Measurements from ENCODE around the gene MAD1L1. TPM values are rescaled to one million over a fixed set of nuclear protein-coding genes. Genes with fewer than 3 reads are reported as not detected.
"Not testable (repeated sequence)": the region's sequence is repeated elsewhere in the genome, so short reads cannot be mapped to it uniquely, and the experiment has no call there.

The MAD1L1 gene
- total and polyA plus RNA-seq, 2 donors (not counting 1 experiment from before 2014, with no cell fraction given), result 9.8 to 29.4 TPM

GRCh38 chr7:1843271-1843861 is 389.4 kb downstream of the MAD1L1 start:
- H4K20me1 ChIP-seq (ENCODE audit: control insufficient read depth, extremely low read depth, insufficient read depth, low read length), result no peaks in the 10 kb centered on the region
- H3K36me3 ChIP-seq (ENCODE audit: control insufficient read depth, insufficient read depth, low read length), result no peaks in the 10 kb centered on the region
- H3K9me3 ChIP-seq (ENCODE audit: control insufficient read depth, insufficient read depth, low read depth, low read length), result no peaks in the 10 kb centered on the region
- no peak overlapping the region for H3K4me3 ChIP-seq (replicated peaks in 1 of 4; ENCODE audit: control extremely low read depth in 1 of 4, insufficient read depth in 1 of 4, low read depth in 3 of 4, low read length in 4 of 4)
- no peaks in the 10 kb centered on the region for H3K79me2 ChIP-seq (ENCODE audit: control insufficient read depth, insufficient read depth, low read length)
- H3K4me1 ChIP-seq (ENCODE audit: control insufficient read depth, extremely low read depth, insufficient read depth, low read length), result no peaks in the 10 kb centered on the region
- H3K27ac ChIP-seq (ENCODE audit: insufficient read depth, low read length), result no peak overlapping the region
- no peak overlapping the region for H3K9ac ChIP-seq (ENCODE audit: insufficient read depth, low read length)
- no peaks in the 10 kb centered on the region for H3K27me3 ChIP-seq (ENCODE audit: control insufficient read depth, insufficient read depth, low read length)
- DNase-seq (ENCODE audit: low read depth in 2 of 2), result peak; percentile 6 to 9
- H2AFZ ChIP-seq (ENCODE audit: low read length), result no peak overlapping the region
- H3K4me2 ChIP-seq (ENCODE audit: extremely low read depth, insufficient read depth, low read length), result no peak overlapping the region
- no peak for TF ChIP-seq EZH2 (IDR thresholded peaks at IDR 0.05; ENCODE audit: low read length, missing control alignments)
- TF ChIP-seq CTCF (conservative IDR thresholded peaks at IDR 0.05 in 1 of 2, IDR thresholded peaks at IDR 0.05 in 1 of 2; ENCODE audit: low read depth in 1 of 2, low read length in 2 of 2), result no peak

DNA sequence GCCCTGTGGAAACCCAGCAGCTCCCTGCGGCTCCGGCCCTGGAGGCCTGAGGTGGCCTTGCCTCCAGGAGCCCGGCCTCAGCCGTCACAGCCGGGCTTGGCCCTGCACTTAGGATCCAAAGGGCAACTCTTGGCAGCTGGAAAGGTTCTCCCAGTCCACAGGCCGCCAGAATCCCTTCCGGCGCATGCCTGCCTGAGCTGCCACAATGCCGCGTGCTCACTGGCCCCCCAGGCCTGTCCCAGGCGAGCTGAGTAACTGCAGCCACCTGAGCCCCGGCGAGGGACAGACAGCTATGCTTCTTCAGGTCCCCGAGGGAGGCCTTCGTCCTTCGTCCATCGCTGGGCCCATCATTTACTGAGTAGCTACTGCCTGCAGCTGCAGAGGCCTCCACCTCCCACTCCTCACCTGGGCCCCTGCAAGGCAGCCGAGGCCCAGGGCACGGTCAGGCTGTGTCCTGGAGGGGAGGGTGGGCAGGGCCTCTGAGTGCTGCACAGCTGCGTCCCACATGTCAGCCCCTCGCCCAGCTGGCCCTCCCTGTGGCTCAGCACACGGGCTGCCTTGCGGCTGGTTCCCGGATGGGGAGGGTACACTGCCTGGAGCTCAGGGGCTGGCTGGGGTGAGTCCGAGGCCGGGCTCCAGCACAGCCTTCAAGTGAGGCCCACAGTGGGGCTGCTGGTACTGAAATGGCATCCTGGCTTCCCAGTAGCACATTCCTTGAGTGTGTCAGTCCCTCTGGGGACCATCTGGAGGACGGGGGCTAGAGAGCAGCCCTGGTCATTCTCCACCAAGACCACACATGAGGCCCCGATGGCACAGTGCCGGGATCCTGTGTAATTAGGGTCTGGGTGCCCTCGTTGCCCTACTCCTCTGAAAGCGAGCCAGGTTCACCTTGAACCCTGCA is 390.2 kb downstream of the MAD1L1 start:
- Histone ChIP-seq H3K4me1 (ENCODE audit: control insufficient read depth, extremely low read depth, insufficient read depth, low read length) (no peaks in the 10 kb centered on the region), H3K27me3 (ENCODE audit: control insufficient read depth, insufficient read depth, low read length) (no peaks in the 10 kb centered on the region), H3K4me3 (replicated peaks in 1 of 4; ENCODE audit: control extremely low read depth in 1 of 4, insufficient read depth in 1 of 4, low read depth in 3 of 4, low read length in 4 of 4) (no peak overlapping the region), H3K4me2 (ENCODE audit: extremely low read depth, insufficient read depth, low read length) (no peak overlapping the region), H3K27ac (ENCODE audit: insufficient read depth, low read length) (no peak overlapping the region), H4K20me1 (ENCODE audit: control insufficient read depth, extremely low read depth, insufficient read depth, low read length) (no peaks in the 10 kb centered on the region), H3K36me3 (ENCODE audit: control insufficient read depth, insufficient read depth, low read length) (no peaks in the 10 kb centered on the region), H2AFZ (ENCODE audit: low read length) (no peak overlapping the region), H3K79me2 (ENCODE audit: control insufficient read depth, insufficient read depth, low read length) (no peaks in the 10 kb centered on the region), H3K9me3 (ENCODE audit: control insufficient read depth, insufficient read depth, low read depth, low read length) (no peaks in the 10 kb centered on the region), H3K9ac (ENCODE audit: insufficient read depth, low read length) (no peak overlapping the region)
- peak in 1 of 2 donors; percentile 36 for DNase-seq (ENCODE audit: low read depth in 2 of 2)
- TF ChIP-seq CTCF (conservative IDR thresholded peaks at IDR 0.05 in 1 of 2, IDR thresholded peaks at IDR 0.05 in 1 of 2; ENCODE audit: low read depth in 1 of 2, low read length in 2 of 2) (no peak), EZH2 (IDR thresholded peaks at IDR 0.05; ENCODE audit: low read length, missing control alignments) (no peak)

GRCh38 chr7:1841286-1842021 is 391.3 kb downstream of the MAD1L1 start:
- not testable (repeated sequence) for H3K4me3 ChIP-seq (replicated peaks in 1 of 4; ENCODE audit: control extremely low read depth in 1 of 4, insufficient read depth in 1 of 4, low read depth in 3 of 4, low read length in 4 of 4); H3K9ac ChIP-seq (ENCODE audit: insufficient read depth, low read length); H2AFZ ChIP-seq (ENCODE audit: low read length); H3K27ac ChIP-seq (ENCODE audit: insufficient read depth, low read length); H3K4me1 ChIP-seq (ENCODE audit: control insufficient read depth, extremely low read depth, insufficient read depth, low read length); H4K20me1 ChIP-seq (ENCODE audit: control insufficient read depth, extremely low read depth, insufficient read depth, low read length); H3K4me2 ChIP-seq (ENCODE audit: extremely low read depth, insufficient read depth, low read length); DNase-seq (ENCODE audit: low read depth in 2 of 2); H3K27me3 ChIP-seq (ENCODE audit: control insufficient read depth, insufficient read depth, low read length); H3K36me3 ChIP-seq (ENCODE audit: control insufficient read depth, insufficient read depth, low read length); H3K79me2 ChIP-seq (ENCODE audit: control insufficient read depth, insufficient read depth, low read length); H3K9me3 ChIP-seq (ENCODE audit: control insufficient read depth, insufficient read depth, low read depth, low read length)

GRCh38 chr7:1840744-1841143 is 392.0 kb downstream of the MAD1L1 start:
- not testable (repeated sequence) for H3K4me3 ChIP-seq (replicated peaks in 1 of 4; ENCODE audit: control extremely low read depth in 1 of 4, insufficient read depth in 1 of 4, low read depth in 3 of 4, low read length in 4 of 4); H3K4me1 ChIP-seq (ENCODE audit: control insufficient read depth, extremely low read depth, insufficient read depth, low read length); H3K36me3 ChIP-seq (ENCODE audit: control insufficient read depth, insufficient read depth, low read length); H4K20me1 ChIP-seq (ENCODE audit: control insufficient read depth, extremely low read depth, insufficient read depth, low read length); H3K9me3 ChIP-seq (ENCODE audit: control insufficient read depth, insufficient read depth, low read depth, low read length); H3K27ac ChIP-seq (ENCODE audit: insufficient read depth, low read length); DNase-seq (ENCODE audit: low read depth in 2 of 2); H3K79me2 ChIP-seq (ENCODE audit: control insufficient read depth, insufficient read depth, low read length); H3K4me2 ChIP-seq (ENCODE audit: extremely low read depth, insufficient read depth, low read length); H3K27me3 ChIP-seq (ENCODE audit: control insufficient read depth, insufficient read depth, low read length); H3K9ac ChIP-seq (ENCODE audit: insufficient read depth, low read length); H2AFZ ChIP-seq (ENCODE audit: low read length)

All from fibroblast of lung (primary cell).